ENCODE measurements around the gene MEI1. TPM values are rescaled to one million over a fixed set of nuclear protein-coding genes. Genes with fewer than 3 reads are reported as not detected.

The MEI1 gene
- 0.31 TPM in 1 of 2 replicates, not detected in the other for total RNA-seq

DNA sequence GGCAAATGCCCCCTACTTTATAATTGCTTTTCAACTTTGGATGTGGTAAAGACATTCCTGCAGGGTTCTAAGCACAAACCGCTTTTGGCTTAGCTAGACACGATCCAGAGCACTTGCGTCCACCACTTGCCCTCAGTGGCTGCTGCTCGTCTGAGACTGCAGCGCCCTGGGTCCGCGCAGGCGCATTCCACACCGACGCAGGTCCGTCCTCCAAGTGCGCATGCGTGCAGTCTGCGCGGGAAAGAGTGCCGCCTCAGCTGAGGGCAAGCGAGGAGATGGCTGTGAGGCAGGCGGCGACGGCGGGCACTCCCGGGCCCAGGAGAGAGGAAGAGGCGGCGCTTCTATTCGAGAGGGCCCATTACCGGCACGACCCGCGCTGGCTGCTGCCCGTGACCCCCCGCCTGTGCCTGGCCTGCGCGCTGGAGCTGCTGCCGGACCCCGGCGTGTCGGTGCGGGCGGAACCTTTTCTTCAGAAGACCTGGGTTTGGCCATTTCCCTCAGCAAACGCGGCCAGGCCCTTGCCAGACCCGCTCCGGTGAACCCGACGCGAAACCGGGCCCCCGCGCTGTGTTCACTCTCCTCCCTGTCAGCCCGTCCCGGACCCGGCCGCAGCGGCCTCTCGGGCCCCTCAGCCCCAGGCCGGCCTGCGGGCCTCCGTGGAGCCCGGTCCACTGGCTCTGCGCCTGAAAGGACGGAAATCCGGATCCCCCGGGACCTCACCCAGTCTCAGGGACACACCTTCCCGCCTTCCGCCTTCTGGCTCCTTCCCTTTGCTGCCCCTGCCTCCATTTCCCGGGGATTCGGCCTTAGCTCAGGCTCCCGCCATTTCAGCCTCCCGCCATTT lies at the start of gene MEI1:
Gene MEI1, plus strand, starts transcription at position 240 of the 844 bp plus-strand sequence. Its CDS starts 36 bp downstream, at position 276.

GRCh38 chr22:41688365-41689211 lies 10.7 kb upstream of the MEI1 start, which contains the start of gene SNU13:
TSS of gene SNU13 (minus strand) at chr22:41688867. CDS start at chr22:41688796, 71 bp downstream.

DNA sequence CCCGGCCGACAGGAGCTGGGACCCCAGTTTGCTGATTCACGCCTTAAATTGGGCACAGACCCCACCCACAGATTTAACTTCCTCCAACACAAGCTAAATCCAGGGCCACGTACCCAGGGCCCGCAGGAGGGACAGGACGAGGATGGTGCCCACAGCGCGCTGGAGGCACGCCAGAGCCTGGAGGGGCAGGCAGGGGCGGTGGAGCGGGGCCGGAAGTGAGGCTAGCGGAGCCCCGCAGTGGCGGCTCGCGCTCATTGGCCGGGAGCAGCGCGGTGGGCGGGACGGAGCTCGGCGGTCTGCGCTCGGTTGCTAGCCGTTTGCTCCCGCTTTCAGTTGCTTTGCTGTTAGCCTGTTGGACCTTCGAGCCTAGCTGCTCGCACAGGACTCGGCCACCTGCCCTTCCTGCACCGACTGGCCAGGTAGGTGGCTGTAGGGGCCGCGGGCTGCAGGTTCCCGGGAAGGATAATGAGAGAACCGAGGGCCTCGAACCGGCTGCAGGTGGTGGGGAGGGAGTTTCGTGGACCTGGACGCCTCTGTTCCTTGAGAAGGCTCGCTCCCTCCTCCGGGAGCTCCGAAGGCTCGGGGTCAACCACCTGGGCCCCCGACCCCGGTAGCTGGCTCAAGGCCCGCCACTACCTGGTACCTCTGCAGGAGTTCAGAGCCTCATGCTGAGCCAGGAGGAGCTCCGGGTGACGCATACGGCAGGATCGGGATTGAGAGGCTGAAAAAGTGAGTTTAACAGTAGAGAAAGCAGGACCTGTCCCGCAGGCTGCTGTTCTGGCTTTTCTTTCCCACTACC lies 101.2 kb downstream of the MEI1 start, which contains the start of gene CCDC134:
Gene CCDC134, plus strand, starts transcription at position 332 of the 799 bp plus-strand sequence. CDS start 8,212 bp downstream, outside the sequence.

DNA sequence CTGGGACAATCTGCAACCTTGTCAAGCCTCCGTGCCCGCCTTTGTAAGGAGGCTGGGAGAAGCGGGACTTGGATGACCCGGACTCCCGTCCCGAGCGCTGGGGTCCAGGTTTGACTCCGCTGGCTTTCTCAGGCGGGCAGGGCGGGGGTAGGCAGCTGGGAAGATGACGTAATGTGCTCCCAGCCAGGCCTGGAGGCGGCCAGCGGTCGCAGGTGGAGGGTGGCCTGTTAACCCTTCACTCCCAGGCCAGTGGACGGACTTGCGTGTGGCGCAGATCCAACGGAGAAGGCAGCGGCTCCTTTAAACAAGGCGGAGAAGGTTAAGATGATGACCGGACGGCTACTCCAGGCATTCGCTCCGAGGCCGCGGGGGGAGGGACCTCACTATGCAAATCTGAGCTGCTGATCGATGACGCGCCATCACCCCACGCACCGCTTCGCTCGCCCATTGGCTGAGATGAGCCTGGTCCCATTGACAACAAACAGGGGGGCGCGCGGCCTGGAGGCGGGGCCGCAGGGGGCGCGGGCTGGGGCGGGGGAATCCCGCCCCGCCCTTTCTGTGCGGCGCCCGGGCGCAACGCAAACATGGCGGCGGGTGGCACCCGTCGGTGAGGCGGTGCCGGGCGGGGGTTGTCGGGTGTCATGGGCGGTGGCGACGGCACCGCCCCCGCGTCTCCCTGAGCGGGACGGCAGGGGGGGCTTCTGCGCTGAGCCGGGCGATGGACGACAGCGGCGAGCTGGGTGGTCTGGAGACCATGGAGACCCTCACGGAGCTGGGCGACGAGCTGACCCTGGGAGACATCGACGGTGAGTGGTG lies 133.5 kb downstream of the MEI1 start, which contains the start of gene SREBF2:
Gene SREBF2, plus strand, starts transcription at position 553 of the 816 bp plus-strand sequence. Its CDS starts 166 bp downstream, at position 719.

Other genes with a start within 250 kb of the MEI1 start
- gene PHF5A, start 230.8 kb upstream of the MEI1 start, total RNA-seq, result 48.5 and 86.8 TPM in 2 replicates
- gene ACO2, start 230.4 kb upstream of the MEI1 start, total RNA-seq, result 86.4 and 93.8 TPM in 2 replicates
- 10.8 and 21.3 TPM in 2 replicates for gene POLR3H, start 155.0 kb upstream of the MEI1 start, total RNA-seq
- not detected in 2 replicates for gene CSDC2, start 138.5 kb upstream of the MEI1 start, total RNA-seq
- 66.9 and 73.7 TPM in 2 replicates for gene PMM1, start 109.7 kb upstream of the MEI1 start, total RNA-seq
- gene DESI1, start 78.5 kb upstream of the MEI1 start, total RNA-seq, result 72.8 and 126 TPM in 2 replicates
- gene XRCC6, start 78.2 kb upstream of the MEI1 start, total RNA-seq, result 273 and 461 TPM in 2 replicates
- gene SNU13, start 10.6 kb upstream of the MEI1 start, total RNA-seq, result 166 and 191 TPM in 2 replicates
- gene CCDC134, start 101.2 kb downstream of the MEI1 start, total RNA-seq, result 4.9 and 9.4 TPM in 2 replicates
- 64.7 and 91.4 TPM in 2 replicates for gene SREBF2, start 133.6 kb downstream of the MEI1 start, total RNA-seq
- gene SHISA8, start 215.6 kb downstream of the MEI1 start, total RNA-seq, result not detected in 2 replicates
- gene TNFRSF13C, start 227.3 kb downstream of the MEI1 start, total RNA-seq, result 0.23 TPM in 1 of 2 replicates, not detected in the other
- 9.0 and 35.0 TPM in 2 replicates for gene CENPM, start 247.6 kb downstream of the MEI1 start, total RNA-seq